ENCODE data around the gene JMJD6.
"Not testable (repeated sequence)": the region's sequence is repeated elsewhere in the genome, so short reads cannot be mapped to it uniquely, and the experiment has no call there.

The JMJD6 gene

DNA sequence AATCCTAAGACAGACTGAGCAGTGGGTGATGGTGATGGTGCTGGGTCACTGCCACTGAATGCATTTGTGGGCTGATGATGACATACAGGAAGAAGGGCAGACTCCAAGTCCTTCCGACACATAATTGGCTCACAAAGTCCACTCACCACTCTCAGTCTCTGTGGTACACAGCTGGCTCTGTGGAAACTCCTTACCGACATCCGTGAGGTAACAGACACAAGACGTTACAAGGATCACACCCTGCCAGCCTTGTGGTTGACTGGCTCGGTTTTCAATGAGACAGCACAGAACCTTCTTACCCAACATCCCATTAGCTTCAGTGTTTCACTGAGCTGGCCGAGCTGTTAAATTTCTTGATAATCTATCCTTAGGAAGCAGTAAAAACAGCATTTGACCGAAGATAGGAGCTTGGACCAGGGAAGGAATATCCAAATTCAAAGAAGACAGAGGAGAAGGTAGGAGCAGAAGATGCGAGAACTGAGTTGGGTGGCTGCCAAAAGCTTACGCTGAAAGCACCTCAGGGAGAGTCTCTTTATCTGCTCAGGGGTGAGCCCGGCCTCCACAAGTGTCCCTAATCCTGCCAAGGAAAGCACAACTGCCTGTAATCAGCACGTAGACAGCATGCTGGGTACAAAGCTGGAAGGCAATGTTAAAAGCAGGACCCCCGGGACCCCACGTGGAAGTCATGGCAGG, 10.1 kb downstream of the JMJD6 start:
- DNase-seq: no peak

DNA sequence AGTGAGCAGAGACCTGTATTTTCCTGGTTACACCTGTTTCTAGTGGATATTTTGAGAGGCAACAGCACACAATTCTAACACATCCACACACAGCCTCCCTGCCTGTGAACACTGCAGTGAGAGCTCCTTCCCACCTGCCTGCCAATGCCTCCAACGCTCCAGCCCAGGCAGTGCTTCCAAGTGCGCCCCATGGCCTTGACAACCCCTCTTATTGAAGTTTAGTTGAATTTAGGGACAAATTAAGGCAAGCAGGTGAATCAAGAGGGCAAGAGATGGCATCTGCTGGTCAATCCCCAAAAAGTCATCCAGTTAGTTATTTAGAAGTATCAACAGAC, 10.9 kb downstream of the JMJD6 start:
- DNase-seq: no peak

DNA sequence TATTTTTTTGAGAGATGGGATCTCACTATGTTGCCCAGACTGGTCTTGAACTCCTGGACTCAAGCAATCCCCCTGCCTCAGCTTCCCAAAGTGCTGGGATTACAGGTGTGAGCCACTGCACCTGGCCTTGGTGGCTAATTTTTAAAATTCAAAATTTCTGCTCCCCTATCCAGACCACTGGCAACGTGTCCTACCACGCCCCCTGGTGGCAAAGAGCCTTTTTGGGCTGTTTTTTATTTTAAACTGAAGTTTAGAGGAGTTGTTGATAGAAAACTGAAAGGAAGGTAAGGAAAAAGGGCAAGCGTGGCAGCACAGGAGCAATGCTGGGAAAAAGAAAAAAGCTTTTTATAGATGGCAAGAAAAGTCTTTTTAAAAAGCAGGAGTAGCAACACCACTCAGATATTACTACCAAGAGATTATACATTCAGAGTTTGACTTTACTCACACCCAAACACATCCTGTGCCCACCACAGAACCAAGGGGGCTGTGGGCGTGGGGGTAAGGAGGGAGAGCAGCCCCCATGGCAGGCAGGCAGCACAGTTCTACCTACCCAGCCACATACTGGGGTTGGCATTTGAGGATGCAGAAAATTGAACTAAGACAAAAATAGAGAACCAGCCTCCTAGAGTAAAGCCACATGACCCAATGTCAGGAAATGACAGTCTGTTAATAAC, 11.4 kb downstream of the JMJD6 start:
- DNase-seq: peak; percentile 82

DNA sequence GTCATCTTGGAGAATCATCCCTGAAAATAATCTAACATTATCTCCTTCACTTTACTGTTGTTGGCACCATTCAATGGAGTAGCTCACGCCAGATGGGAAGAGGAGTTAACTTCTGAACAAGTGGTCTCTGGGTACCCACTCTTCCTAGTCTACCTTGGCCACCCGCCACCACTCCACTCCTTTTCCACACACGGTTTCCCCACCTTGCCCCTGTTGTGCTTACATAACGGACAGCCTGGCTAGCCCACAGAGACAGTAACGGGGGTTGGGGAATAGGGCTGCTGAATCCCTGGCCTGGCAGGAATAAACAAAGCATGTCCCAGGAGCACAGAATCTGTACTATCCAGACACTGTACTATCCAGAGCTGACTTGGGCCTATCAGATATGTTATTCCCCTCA, 12.1 kb downstream of the JMJD6 start:
- DNase-seq: no peak

DNA sequence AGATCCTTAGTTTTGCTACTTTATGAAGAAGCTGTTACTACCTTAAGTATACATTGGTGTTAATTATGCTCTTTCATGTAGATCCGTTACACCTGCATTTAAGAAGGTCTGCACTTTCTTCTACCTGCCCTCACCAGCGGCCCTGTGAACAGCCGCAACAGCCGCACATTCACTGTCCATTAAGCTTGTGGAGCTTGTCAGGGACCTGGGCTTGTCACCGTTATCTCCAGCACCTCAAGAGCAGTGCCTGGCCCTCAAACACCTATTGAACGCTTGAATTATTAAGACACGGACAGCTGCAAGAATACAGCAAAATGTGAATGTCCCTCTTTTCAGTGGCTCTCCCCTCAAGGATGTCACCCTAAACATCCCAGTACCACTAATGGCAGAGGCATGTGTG, 12.6 kb downstream of the JMJD6 start:
- no peak for DNase-seq

DNA sequence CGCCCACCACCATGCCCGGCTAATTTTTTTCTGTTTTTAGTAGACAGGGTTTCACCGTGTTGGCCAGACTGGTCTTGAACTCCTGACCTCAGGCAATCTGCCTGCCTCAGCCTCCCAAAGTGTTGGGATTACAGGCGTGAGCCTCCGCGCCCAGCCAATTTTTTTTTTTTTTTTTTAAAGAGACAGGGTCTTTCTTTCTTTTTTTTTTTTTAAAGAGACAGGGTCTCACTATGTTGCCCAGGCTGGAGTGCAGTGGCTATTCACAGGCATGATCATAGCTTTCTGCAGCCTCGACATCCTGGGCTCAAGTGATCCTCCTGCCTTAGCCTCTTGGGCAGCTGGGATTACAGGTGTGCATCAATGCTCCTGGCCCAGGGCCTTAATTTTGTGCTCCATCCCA, 14.1 kb downstream of the JMJD6 start:
- not testable (repeated sequence) for DNase-seq

DNA sequence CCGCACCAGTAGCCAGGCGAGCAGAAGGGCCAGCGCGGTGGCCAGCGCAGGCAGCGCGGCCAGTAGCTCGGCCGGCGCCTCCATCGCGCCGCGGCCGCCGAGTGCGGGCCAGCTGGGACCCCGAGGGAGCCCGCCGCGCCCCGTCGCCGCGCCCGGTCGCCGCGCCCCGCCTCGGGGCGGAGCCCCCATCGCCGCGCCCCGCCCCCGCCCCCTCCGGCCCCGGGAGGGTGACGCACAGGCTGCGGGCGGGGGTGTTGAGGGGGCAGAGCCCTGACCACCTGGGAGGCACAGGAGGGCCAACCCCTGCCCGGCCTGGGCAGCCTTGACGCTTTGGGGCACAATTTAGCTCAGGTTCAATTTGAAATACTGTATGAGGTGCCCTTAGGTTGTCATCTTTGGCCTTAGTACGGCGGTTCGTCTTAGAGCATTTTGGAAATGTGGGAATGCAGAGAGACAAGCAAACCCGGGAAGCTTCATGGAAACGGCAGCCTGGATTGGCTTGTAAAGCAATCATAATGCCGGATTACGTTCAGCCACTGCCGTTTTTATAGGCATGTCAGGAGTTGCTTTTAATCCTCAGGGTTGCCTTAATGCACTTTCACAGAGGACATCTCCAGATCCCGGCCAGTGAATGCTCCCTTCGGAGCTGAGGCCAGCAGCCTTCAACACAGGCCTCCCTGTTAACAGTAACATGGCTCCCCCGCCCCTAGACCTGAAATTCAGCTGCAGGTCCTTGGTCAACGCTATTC, 15.4 kb downstream of the JMJD6 start, which contains the start of gene MXRA7:
TSS of gene MXRA7 (minus strand) at position 103 of the 749 bp plus-strand sequence. CDS start at position 84, 19 bp downstream.
- peak; percentile 48 for DNase-seq

DNA sequence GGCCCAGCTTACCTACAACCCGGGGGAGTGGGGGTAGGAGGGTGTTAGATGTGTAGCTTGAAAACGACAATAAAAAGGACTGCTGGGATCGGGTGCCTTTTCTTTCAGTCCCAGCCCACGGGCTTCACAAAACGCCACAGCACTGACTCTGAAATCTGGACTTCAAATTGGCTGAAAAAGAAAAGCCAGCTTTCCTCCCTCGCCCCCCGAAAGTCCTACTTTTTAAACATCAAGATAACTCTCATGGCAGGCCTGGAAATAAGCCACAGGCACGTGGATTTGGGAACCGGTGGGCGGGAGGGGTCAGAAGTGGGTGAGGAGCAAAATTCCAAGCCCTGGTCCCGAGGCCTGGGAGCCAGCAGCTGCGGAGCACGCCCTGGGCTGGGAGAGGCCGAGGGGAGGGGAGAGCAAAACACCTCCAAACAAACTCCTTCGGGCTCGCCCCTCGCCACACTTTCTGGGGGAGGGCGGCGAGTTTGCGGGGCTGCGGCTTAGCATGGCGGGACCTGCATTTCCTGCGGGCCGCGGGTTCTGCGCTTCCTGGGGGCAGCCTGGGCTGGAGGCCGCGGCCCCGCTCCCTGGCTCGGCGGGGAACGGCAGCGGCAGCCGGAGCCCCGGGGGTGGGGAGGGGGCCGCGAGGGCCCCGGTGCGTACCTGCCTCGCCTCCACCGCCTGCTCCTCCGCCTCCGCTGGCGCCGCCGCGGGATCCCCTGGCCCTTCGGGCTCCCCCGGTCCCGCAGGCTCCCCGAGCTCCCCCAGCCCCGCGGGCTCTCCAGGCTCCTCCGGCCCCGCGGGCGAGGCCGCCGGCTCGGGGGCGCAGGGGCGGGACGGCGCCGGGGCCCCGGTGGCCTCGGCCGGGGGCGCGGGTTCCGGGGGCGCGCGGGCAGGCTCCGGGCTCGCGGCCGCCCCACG, 16.2 kb downstream of the JMJD6 start:
- not testable (repeated sequence) for DNase-seq

DNA sequence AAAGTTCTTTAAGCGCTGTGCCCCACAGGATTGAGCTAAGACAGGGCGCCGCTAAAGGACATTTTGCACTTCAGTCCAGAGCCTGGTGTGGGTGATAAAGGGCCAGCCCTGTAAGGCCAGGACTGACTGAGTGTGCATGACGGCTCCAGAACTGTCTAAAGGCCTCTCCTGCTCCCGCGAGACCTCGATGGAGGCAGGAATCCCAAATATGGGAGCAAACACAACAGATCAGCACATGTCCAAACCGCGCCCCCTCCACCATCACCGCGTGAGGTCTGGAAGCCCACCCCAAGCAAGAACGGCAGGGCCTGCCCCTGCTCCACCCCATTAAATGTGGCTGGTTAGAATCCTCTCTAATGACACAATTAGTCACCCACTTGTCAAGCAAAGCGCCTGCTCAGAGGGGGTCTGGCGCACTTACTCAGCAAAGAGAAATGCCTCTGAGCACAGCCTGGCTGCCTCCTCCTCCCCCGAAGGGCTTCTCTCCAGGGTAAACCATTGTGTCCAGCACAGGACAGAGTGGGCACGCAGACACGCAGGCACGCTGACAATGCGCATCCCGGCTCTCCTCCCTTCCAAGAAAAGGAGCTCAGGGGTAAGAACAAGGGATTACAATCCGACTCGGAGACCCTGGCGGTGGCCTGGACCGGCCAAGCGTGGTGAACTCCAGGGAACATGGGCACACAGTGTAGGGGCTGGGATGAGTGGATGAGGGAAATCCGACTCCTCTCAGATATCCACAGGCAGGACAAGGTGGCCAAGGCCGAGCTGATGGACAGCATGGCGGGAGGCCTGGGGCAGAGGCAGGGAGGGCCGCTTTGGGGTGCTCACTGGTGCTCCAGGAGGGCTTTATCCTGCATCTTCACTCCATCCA, 17.1 kb downstream of the JMJD6 start:
- DNase-seq: no peak

DNA sequence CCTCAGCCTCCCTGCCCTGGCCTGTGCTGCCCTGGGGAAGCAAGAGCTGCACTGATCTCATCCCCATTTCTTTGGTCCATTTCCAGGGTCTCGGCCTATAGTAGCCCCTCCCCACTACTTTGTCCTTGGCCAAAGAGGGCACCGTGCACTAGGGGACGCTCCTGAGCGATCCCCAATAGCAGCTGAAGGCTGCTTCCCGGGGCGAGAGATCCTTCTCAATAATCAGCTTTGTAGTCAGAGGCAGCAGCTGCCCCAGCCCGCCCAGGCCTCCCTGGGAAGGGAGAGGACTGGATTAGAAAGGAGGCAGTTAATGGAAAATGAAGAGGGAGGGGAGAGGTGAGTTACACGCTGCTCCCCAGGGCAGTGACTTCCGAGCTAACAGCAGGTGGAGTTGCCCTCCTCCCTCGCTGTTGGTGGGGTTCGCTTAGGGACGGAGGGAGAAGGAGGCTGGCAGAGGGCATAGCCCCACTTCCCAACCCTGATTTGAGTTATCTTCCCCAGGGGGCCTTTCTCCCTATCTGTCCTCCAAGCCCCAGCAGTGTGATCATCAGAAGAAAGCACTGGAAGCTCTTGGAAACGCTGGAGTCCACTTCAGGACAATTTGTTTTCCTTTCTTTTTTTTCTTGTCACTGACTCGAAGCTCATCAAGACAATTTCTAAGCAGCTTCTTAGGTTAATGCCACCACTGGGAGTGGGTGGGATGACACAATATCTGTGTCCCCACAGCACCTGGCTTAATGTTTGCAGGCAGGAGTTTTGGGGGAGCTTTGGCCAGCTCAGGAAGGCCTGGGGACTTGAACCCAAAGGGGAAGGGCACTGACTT, 18.2 kb downstream of the JMJD6 start:
- no peak for DNase-seq

DNA sequence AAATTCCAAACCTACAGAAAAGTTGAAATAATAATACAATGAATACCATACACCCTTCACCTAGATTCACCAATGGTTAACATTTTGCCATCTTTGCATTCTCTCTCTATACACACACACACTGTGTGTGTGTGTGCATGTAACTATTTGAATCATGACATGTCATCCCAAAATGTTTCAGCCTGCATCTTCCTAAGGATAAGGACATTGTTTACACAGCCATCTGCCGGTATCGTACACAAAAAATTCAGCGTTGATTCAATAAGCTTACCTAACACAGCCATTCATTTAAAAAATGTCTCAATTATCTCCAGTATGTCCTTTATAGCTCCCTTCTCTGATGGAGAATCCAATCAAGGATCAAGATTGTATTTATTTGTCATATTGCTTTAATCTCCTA, 19.6 kb downstream of the JMJD6 start:
- DNase-seq: no peak

DNA sequence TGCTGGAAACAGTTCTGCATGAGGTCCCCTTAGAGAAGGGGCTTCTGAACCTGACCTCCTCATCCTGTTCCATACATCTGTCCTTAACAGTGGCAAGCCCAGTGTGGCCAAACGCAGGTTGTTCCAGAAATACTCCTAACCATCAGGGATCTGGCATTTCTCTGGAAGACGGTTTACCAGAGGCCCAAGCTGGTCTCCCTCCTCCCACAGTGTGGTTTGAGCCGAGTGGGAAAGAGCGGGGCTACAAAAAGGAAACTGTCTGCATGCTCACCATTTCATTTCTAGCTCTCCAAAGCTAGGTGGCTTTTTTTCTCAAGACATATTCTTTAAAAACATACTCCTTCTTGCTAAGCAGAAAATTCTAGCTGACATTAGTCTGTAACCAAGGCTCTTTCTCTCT, 21.6 kb downstream of the JMJD6 start:
- no peak for DNase-seq

DNA sequence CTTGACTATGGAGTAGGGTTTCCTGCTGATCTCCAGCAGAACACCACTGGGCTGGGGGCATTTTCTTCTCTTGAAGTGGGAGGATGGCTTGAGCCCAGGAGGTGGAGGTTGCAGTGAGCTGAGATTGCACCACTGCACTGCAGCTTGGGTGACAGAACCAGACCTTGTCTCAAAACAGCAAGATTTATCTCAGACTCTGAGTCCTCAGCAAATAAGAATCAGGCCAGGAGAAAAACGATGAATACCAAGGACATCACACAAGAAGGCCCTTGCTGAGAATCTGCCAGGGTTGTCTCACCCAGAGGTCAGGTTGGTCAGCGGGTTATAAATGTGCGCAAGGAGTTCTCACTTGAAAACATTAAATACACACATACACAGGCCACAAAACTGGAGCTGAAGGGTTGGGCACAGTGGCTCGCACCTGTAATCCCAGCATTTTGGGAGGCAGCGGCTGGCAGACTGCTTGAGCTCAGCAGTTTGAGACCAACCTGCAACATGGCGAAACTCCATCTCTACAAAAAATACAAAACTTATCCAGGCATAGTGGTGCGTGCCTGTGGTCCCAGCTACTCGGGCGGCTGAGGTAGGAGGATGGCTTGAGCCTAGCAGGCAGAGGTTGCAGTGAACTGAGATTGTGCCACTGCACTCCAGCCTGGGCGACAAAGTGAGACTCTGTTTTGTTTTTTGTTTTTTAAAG, 23.3 kb downstream of the JMJD6 start:
- DNase-seq: no peak

DNA sequence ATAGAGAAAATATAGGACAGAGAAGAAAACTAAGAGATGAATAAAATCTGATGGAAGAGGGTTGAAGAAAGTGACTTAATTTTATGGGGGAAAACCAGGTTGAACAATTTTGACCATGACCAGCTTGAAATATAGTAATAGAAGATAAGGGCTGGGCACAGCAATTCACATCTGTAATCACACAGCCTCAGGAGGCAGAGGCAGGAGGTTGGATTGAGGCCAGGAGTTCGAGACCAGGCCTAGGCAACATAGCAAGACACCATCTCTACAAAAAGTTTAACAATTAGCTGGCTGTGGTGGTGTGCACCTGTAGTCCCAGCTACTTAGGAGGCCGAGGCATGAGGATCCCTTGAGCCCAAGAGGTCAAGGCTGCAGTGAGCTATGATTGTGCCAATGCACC, 24.3 kb downstream of the JMJD6 start:
- DNase-seq: no peak

DNA sequence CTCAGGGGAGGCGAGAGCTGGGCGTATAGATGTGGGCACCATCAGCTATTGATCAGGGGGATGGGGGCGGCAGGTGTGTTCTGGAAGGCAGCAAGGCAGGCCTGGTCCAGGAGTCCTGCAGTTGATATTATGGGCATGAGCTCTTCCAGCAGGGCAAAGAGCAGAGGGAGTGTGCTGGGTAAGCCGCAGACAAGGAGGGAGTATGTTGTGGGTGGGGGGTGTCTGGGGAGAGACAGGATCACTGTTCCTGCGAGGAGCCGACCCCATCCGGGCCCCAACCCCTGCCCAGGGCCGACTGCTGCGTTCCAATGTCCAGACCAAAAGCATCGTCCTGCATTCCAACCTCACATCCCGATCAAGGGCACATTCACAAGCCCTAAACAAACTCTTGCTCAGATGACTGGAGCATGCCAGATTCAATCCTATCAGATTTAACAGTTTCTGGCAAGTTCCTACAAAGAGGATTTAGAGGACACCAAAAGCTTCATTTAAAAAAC, 24.9 kb downstream of the JMJD6 start:
- no peak for DNase-seq

DNA sequence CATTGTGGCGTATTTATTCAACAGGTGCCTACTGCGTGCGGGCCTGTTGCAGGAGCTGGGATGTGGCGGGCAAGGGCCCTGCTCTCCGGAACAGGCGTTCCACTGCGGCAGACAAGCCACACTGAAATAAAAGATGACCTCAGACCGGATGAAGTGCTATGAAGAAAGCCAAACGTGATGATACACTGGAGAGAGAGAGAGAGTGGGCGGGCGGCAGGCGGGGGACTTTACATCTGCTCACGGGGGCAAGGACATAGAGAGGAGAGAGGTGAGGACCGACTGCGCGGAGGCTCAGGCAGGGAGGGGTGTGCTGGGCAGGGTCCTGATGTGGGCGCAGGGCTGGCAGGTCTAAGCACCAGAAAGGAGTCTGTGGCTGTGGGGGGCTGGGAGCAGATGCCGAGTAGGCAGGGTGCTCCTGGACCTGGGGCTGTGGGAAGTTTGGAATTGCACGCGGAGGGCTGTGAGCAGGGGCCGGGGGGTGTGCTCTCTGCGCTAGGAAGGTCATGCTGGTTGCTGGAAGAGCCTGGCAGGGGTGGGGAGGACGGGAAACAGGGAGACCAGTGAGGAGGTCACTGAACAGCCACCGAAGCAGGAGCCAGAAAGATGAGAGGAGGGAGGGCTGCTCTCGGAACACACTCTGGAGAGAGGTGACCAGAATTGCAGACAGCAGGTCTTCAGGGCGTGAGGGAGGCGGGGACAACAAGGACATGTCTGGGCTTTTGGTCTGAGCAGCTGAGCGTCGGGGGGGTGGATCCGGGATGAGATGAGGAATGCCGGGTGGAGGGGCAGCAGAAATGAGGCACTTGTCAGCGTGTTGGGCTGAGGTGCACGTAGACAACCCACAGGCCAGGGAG, 25.6 kb downstream of the JMJD6 start:
- no peak for DNase-seq

DNA sequence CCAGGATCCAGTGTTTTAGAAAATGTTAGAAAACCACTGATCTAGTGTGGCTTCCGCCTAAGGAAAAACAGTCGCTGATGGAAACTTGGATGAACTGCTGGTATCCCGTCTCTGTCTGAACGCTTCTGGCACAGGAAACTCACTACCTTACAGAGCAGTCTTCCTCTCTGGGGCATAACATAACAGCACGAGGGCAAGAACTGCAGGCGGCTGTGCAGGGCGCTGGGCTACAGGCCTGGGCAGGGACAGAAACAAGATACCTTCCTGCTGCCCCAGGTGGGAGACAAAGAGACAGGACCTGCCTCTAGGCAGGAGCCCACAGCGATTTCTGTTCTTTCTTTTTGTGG, 26.2 kb downstream of the JMJD6 start:
- DNase-seq: no peak

DNA sequence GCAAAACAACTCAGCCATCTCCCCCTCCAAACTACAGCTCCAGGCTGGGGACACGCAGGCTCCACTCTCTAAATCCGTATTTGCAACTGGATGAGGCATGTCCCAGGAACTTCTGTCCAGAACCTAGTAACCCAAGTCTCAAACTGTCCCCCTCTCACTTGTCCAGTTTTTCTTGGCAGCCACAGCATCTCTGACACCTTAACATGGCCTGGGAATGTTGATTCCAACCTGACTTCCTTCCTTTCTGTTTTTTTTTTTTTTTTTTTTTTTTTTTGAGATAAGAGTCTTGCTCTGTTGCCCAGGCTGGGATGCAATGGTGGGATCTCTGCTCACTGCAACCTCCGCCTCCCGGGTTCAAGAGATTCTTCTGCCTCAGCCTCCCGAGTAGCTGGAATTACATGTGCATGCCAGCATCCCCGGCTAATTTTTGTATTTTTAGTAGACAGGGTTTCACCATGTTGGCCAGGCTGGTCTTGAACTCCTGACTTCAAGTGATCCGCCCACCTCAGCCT, 27.9 kb downstream of the JMJD6 start:
- not testable (repeated sequence) for DNase-seq

All from activated CD4-positive, alpha-beta T cell treated with anti-CD3 and anti-CD28 coated beads, Interleukin-2, amount 50 U/mL, for 1 hour (primary cell).